HG03196 (cell line): ENCODE measurements around the gene SNX25.
"Not testable (repeated sequence)": the region's sequence is repeated elsewhere in the genome, so short reads cannot be mapped to it uniquely, and the experiment has no call there.

Source experiments
- ATAC-seq: cut with Tn5 transposase; IDR thresholded peaks from one replicate; pipeline ENCODE4 v1.9.1; 2021; ENCODE audit not compliant: unreplicated experiment

Gene SNX25

GRCh38 chr4:185204238-185204910 is 5.0 kb upstream of the SNX25 start:
- ATAC-seq = no peak

DNA sequence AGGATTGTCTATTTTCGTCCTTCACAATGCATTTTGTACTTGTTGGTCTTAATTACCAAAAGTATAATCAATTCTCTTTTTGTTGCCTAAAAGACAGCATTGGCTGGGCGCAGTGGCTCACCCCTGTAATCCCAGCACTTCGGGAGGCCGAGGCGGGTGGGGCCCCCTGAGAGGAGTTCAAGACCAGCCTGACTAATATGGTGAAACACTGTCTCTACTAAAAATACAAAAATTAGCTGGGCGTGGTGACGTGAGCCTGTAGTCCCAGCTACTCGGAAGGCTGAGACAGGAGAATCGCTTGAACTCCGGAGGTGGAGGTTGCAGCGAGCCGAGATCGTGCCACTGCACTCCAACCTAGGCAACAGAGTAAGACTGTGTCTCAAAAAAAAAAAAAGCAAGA is 4.3 kb upstream of the SNX25 start:
- ATAC-seq = not testable (repeated sequence)

DNA sequence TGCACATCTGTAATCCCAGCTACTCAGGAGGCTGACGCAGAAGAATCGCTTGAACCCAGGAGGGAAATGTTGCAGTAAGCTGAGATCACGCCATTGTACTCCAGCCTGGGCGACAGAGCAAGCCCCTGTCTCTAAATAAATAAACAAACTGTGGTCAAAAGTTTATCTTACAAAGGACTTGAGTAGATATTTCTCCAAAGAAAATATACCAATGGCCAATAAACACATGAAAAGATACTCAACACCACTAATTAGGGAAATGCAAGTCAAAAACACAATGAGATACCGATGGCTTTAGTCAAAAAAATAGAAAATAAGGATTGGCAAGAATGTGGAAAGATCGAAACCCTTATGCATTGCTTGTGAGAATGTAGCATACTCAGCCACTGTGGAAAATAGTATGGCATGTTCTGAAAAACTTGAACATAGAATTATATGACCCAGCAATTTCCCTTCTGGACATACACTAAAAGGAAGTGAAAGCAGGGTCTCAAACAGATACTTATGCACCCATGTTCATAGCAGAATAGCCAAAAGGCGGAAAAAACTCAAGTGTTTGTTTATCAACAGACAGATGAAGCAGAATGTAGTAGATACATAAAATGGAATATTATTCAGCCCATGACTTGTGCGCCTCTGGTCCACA is 3.6 kb upstream of the SNX25 start:
- ATAC-seq = no peak

DNA sequence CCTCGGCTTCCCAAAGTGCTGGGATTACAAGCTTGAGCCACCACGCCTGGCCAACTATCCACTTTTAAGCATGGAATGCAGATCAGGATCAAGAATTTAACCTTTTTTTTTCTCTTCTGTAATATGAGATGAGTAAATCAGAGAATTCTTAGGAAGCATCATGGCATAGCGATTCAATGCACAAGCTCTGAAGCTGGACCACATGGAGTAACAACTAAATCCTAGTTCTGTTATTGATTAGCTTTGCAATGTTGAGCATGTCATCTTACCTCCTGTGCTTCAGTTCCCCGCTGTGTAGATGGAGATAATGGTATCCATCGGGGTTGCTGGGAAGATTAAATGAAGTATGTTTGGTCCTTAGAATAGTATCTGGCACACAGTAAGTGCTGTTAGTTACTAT is 1.9 kb upstream of the SNX25 start:
- no peak for ATAC-seq

DNA sequence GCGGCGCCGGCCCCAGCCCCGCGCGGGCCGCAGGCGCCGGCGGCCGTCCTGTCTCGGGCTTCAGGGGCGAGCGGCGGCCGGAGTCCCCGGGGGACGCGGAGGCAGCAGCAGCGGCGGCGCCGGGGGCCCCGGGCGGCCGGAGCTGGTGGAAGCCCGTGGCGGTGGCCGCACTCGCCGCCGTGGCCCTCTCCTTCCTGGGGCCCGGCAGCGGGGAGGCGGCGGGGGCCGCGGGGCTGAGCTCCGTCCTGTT is 379 bp downstream of the SNX25 start:
- peak; percentile 12 for ATAC-seq

GRCh38 chr4:185210102-185210981 is 944 bp downstream of the SNX25 start:
- ATAC-seq = peak; percentile 21

DNA sequence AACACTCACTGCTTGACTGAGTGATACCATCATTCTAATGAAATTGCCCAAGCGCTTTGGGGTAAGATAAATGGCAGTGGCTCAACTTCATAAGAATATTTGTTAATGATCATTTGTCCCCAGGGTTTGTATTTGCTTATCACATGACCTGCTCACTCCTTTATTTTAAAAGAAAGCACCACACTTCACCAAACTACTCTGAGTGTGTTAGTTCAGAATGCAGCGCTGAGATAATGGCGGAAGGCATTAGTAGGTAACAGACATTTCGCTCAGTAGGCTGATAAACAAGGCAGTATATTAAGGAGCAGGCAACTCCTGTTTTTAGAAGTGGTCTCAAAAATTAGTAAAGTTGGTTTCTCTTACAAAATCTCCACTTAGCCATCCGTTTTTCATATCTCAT is 1.6 kb downstream of the SNX25 start:
- ATAC-seq = no peak

DNA sequence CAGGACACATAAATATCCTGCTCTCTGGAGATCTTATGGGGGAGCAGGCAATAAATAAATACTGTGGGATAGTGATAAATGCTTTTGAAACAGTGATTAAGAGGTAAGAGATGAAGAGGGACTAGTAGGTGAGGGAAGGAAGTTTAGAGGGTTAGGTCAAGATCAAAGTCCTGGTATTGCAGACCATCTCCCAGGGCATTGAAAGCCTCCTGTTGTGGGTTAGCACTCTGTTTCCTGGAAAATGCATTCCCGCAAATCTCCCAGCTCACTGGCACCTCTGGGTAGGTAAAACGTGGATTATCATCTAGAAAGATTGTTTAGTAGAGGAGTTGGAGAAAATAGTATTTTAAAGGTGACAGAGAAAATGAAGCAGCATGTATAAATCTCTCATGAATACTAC is 2.2 kb downstream of the SNX25 start:
- no peak for ATAC-seq

DNA sequence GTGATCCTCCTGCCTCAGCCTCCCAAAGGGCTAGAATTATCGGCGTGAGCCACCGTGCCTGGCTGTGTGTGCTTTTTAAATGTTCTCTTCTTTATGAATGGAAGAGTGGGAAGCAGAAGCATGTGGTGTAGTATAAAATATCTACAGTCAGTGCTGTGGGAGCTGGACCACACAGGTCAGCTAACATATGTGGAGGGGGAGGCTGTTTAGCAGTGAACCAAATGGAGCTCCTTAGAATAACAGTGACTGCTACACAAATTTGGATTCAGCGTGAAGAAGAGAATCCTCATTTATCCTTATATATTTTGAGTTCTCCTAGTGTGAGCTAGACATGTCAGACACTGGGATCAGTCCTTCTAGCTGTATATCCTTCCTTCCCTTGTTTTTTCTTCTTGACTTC is 3.2 kb downstream of the SNX25 start:
- no peak for ATAC-seq

GRCh38 chr4:185213877-185214276 is 4.5 kb downstream of the SNX25 start:
- ATAC-seq = peak; percentile 38

DNA sequence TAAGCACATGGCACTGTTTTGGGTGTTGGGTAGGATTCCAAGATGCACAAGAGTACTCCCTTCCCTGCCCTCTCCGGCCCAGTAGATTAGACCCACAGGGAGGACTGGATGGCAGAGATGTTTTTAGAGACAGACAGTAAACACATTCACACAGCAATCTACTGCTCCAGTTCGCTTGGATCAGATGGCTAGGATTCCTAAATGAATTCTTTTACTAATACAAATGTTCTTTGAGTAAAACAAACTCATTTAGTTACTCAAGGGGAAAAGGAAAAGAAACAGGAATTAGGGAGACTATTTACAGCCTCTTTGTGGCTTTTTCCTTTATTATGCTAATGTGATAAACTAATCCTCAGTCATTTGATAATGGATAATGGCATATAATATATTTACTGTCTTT is 5.9 kb downstream of the SNX25 start:
- no peak for ATAC-seq

DNA sequence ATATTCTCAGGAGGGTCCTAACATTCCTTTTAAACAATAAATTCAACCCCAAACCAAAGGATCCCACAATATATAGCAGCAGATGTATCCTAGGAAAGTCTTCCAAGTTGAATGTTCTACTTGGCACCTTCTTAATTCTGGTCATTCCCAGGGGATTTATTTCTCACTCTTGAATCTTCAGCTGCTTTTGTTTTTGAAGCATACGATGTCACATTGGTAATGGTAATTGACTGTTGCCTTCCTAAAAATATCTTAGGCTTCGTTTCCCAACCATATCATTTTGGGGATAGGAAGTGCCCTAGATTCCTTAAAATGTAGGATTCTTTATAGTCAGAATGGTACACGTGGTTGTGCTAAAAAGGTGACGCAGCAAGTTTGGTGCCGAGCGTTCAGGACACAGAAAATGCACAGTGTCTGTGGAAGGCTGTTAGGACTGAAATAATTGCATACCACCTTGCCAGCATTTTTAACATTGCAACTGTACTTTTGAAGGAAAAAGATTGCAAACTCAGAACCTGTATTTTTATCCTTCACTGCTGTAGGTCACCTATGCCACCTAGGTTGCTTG is 8.1 kb downstream of the SNX25 start:
- ATAC-seq = no peak

DNA sequence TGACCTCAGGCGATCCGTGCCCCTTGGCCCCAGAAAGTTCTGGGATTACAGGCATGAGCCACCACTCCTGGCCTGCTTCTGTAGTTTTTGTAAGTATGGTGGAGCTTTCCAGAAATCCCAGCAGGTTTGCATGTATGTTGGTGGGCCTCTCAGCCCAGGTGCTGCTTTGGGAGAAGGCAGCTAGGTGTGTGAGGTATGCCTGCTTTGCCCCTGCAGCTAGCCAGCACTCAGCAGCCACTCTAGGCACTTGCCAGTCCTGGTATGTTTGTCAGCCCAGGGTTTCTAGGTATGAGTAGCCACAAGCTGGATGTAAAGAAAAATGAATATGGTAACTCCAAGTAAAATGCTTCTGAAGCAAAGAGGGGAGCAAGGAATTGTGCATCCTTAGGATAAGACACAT is 8.9 kb downstream of the SNX25 start:
- ATAC-seq = no peak

DNA sequence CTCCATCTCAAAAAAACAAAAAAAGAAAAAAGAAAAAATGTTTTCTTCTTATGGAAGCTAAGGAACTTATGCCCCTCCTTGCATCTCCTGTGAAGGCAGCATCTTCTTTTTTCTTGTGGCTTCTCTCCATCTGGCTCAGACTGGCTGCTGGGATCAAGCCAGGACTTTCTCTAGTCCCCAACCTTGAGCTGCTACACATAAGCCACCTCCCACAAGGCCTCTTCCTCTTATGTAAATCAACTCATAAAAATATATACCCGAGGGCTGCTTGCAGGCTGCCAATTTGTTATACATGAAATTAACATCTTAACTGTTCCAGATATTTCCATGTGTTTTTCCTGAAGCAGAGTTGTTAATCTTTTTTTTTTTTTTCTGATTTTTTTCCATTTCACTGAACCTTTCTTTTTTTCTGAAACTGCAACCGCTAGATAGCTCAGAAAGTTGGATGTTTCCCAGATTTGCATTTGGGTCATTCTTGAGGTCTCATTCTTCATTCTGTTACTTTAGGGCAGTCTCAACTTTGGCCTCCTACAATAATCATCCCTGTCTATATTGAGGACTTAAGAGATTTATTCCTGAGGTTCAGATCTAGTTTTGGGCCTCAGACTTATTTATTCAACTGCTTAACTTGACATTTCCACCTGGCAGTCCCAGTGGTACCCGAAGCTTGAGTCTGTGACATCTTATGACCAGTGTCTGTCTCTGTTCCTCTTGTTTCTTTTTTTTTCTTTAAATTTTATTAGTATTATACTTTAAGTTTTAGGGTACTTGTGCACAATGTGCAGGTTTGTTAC is 10.3 kb downstream of the SNX25 start:
- ATAC-seq = peak; percentile 60

- ATAC-seq = no peak
Observed at GRCh38 chr4:185221491-185221890, 12.1 kb downstream of the SNX25 start.

- no peak for ATAC-seq
Observed at GRCh38 chr4:185221912-185222311, 12.5 kb downstream of the SNX25 start.

- no peak for ATAC-seq
Observed at GRCh38 chr4:185222598-185222997, 13.2 kb downstream of the SNX25 start.

DNA sequence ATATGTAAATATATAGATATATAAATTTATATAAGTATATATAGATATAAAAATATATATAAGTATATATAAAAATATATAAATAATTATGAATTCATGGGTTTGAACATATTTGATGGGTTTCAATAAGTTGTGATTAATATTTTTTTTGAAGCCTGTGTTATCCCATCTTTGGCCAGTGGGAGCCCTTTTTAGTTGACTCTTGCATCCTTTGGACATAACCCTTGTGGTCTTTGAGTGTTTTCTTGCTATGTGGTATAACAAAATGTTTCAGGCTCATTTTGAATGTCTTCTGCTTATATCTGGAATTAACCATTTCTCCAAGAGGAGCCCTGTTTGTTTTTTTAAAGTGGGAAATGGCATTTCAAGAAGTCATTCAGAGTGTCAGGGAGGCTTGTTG is 15.2 kb downstream of the SNX25 start:
- ATAC-seq = no peak

DNA sequence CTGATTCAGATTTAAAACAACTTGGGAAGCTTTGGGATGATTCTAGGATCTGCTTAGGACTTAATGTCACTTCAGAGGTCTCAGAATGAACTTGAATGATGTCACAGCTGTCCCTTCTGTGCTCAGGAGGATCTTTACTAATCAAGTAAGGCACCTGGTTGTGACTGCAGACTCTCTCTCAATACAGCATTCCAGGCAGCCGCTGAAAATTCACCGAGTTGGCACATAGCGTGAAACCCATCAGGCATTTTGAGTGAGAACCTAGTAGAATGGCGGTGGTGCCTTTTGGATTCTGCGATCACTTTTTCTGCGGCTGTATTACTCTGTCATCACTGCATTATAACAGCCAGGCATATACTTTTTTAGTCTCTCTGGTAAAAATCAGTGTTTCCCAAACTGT is 16.5 kb downstream of the SNX25 start:
- no peak for ATAC-seq

DNA sequence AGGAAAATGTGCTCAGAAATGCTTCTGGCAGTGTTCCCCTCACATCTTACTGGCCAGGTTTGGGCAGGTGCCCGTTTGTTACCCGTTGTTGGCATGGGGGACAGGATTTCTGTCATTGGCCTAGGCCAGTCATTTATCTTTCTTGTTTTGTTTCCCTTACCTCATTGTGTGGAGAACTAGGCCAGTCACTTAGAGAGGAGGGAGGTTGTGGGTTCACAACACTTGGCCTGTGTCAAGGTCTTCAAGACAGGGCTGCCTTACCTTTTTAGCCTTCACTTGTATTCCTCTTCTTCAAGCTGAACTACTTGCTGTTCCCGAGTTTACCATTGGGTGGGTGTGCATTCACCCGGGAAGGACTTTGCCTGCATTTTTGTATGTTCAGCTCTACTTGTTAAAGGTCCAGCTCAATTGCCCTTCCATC is 17.7 kb downstream of the SNX25 start:
- ATAC-seq = no peak

GRCh38 chr4:185227713-185228278 is 18.4 kb downstream of the SNX25 start:
- no peak for ATAC-seq
